ENCODE results near the gene PNMT.

Gene PNMT

GRCh38 chr17:39647256-39647655 lies 21.0 kb upstream of the PNMT start:
- no peak overlapping the region for H3K4me3 ChIP-seq
- no peak for DNase-seq (ENCODE audit: low spot score)
- TF ChIP-seq, protein P1, sequence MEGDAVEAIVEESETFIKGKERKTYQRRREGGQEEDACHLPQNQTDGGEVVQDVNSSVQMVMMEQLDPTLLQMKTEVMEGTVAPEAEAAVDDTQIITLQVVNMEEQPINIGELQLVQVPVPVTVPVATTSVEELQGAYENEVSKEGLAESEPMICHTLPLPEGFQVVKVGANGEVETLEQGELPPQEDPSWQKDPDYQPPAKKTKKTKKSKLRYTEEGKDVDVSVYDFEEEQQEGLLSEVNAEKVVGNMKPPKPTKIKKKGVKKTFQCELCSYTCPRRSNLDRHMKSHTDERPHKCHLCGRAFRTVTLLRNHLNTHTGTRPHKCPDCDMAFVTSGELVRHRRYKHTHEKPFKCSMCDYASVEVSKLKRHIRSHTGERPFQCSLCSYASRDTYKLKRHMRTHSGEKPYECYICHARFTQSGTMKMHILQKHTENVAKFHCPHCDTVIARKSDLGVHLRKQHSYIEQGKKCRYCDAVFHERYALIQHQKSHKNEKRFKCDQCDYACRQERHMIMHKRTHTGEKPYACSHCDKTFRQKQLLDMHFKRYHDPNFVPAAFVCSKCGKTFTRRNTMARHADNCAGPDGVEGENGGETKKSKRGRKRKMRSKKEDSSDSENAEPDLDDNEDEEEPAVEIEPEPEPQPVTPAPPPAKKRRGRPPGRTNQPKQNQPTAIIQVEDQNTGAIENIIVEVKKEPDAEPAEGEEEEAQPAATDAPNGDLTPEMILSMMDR (IDR thresholded peaks at IDR 0.05): no peak
- H3K27ac ChIP-seq: no peak overlapping the region

DNA sequence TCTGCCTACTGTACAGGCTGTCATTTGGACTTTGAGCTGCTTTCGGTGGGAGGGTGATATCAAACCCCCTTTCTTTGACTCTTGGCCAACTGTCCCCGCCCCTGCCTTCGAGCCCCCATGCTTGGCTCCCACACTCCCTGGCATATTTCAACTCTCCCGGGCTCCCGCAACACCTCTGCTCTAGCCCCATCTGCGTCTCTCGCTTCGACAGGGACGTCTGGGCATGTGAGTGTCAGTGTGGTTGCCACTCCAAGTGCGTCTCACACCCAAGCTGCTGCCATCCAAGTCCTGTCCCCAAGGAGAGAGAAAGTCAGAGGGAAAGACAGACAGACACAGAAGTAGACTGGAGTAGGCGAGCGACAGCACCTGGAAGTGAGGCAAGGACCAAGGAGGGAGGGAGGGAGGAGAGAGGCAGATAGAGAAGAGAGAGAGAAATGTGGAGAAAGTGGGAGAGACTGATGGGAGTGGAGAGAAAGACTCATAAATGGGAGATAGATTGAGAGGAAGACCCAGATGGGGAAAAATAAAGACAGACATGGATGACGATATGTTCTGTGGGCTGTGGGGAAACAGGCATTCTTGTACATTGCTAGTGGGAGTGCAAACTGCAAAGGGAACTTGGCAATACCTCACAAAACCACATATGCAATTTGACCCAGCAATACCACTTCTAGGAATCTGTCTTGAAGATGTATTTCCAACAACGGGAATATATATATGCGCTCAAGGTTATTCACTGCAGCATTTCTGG lies 19.5 kb upstream of the PNMT start:
- TF ChIP-seq, protein P1 (IDR thresholded peaks at IDR 0.05): no peak
- Histone ChIP-seq H3K27ac (no peak overlapping the region), H3K4me3 (no peak overlapping the region)
- no peak for DNase-seq (ENCODE audit: low spot score)

- Histone ChIP-seq H3K4me3 (no peak overlapping the region), H3K27ac (no peak overlapping the region)
- TF ChIP-seq, protein P1 (IDR thresholded peaks at IDR 0.05): no peak
- DNase-seq (ENCODE audit: low spot score): no peak
Measured at GRCh38 chr17:39650121-39650579, 18.1 kb upstream of the PNMT start.

DNA sequence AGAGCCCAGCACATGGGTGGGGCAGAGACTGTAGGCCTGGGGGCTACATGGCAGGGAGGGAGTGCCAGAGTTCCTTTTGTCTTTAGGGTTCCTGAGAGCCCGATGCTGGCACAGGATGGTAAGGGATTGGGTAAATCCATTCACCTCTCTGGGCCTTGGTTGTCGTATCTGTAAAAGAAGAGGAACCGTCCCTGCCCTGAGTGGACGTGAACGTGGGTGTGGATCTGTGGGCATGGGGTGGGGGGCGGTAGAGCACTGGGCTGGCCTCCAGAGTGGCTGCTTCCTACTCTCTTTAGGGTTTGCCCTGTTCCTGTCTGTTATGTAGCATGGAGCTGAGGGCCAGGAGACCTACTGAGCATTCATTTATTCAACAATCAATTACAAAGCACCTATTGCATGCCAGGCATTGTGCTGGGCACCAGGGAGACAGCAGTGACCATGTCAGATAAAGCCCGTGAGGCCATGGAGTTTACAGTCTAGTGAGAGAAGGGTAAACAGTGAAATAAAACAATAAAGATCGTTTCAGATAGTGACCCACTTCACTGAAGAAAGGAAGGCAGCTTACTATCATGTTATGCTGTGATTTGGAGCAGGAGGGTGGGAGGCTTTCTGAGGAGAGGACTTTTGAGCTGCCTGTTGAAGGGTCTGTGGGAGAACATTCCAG lies 16.2 kb upstream of the PNMT start:
- H3K27ac ChIP-seq: peak overlapping the region in 1 of 2 donors; percentile 32
- TF ChIP-seq, protein P1 (IDR thresholded peaks at IDR 0.05): no peak

GRCh38 chr17:39652587-39653315 lies 15.5 kb upstream of the PNMT start:
- DNase-seq (ENCODE audit: low spot score): no peak
- TF ChIP-seq, protein P1 (IDR thresholded peaks at IDR 0.05): no peak
- Histone ChIP-seq H3K27ac (peak overlapping the region in 1 of 2 donors; percentile 35), H3K4me3 (no peak overlapping the region)

More for the DNA sequence above, 16.2 kb upstream of the PNMT start:
- no peak overlapping the region for H3K4me3 ChIP-seq
- DNase-seq (ENCODE audit: low spot score): no peak

GRCh38 chr17:39653316-39653661 lies 15.0 kb upstream of the PNMT start:
- no peak for DNase-seq (ENCODE audit: low spot score)
- TF ChIP-seq, protein P1 (IDR thresholded peaks at IDR 0.05): no peak
- no peak overlapping the region for H3K4me3 ChIP-seq
- H3K27ac ChIP-seq: peak overlapping the region in 1 of 2 donors; percentile 35

All from coronary artery (tissue), 2 donors.